GM12872 (cell line): Measurements from ENCODE around the gene EVPL.

ENCODE experiments used
- CTCF ChIP-seq: IDR thresholded peaks from 3 replicates; pipeline ENCODE4 v1.5.1; 2011; ENCODE audit warnings: low read depth, mild to moderate bottlenecking, low read length, moderate library complexity; ENCODE audit not compliant: insufficient read depth

Gene EVPL

DNA sequence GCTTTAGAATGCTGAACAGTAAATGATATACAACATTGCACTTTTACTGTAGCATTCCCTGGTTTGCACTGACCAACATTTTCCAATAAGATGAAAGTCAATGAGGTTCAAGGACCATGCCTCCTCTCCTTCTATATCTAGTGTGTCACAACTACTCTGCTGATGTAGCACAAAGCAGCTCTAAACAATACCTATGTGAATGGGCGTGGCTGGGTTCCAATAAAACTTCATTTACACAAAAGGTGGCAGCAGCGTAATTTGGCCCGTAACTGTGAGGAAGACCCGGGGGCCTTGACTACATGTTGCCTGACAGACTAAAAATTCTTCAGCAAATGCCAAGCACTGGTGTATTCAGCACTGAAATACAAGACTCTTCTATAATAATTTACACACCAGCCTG, 38.7 kb upstream of the EVPL start:
- TF ChIP-seq CTCF = no peak

GRCh38 chr17:76063875-76064546, 36.9 kb upstream of the EVPL start:
- TF ChIP-seq CTCF = no peak

DNA sequence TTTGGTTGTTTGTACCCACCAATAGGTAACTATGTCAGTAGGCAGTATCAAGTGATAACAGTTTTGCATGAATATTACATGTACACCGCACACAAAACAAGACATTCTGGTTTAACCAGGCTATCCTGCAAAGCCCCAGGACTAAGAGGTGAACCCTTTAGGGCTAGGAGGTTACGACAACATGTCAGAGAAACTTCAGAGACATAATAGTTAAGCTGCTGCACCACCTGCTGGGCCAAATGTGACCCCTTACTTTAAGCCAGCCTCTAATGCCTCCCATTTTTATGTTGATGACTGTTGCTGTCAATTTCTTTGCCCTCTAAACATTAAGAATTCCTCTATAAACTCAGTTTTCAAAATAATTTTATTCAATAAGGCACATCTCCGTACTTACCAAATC, 29.8 kb upstream of the EVPL start:
- no peak for TF ChIP-seq CTCF

DNA sequence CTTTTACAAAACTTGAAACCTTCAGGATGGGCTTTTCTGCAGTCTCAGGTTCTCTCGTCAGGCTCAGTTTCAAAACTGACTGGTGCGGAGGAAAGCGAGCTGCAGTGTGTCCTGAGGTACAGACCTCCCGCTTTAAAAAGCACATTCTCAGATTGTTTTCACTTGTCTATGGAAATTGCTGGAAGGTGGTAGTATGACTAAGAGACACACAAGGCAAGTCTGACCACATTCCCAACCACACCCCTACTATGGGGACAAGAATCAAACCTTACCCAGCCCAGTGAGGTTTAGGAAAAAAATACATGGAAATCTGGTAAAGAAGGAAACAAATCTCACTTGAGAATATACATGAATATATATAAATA, 27.0 kb upstream of the EVPL start:
- TF ChIP-seq CTCF = no peak

GRCh38 chr17:76053246-76054111, 26.4 kb upstream of the EVPL start:
- TF ChIP-seq CTCF = no peak

- TF ChIP-seq CTCF = no peak
Observed at GRCh38 chr17:76051561-76051960, 24.5 kb upstream of the EVPL start.

DNA sequence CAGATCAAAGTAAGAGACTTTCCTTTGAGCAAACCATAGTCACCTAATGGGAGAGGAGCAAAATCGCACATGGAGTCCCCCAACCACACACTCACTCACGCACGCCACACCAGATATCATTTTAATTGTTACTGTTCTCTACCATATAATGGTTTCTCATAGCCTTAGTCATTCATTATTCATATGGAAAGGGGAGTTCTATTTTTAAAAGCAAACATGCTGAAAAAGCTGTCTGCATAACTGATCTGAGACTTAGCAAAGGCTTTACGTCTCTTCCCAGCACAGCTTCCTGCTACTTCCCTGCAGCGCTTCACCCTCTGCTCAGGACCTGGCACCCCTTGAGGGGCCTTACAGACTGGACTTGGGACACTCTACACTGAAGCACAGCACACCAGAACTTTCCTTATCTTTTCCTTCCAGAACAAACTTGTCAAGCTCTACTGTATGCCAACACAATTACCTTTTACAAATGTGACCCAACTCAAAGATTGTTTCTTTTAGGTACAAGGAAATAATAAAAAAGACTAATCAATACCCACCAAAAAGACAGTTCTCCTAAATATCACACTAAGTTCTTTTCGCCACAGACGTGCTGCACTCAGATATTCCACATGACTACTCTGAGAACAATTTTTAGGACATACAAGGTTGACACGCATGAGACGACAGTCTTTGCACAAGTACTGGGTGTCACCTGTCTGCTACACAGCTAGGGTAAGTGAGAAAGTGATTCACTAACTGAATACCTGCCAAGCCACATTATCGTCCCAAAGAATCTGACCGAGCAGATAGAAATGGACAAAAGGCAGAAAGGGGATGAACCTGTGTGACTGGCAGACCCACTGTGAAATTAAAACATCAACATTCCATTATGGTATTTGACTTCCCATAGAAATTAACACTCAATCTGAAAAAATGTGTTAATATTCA, 23.7 kb upstream of the EVPL start:
- TF ChIP-seq CTCF = no peak
